Lower lobe of right lung (tissue), 2 donors: Measurements from ENCODE around the gene GCKR. TPM values are rescaled to one million over a fixed set of nuclear protein-coding genes. Genes with fewer than 3 reads are reported as not detected.
A peak's percentile ranks its signal among the peaks of the same experiment; 100 is the strongest.

Experiments
- ATAC-seq, 2 donors: fragments of 200-7000 bp; cut with Tn5 transposase; one replicate each; pipeline ENCODE4 v1.9.1; 2020 to 2022; ENCODE audit warnings: mild to moderate bottlenecking in 2 of 2, moderate library complexity in 2 of 2
- DNase-seq: peaks from one replicate; pipeline ENCODE4 v3.0.0-alpha.2; 2020
- H3K27ac ChIP-seq: fragments of 200-600 bp; one replicate; pipeline ENCODE4 v1.8.0; 2022
- H3K27me3 ChIP-seq: fragments of 200-600 bp; one replicate; pipeline ENCODE4 v1.8.0; 2022; ENCODE audit warnings: low read depth
- H3K36me3 ChIP-seq: fragments of 200-600 bp; one replicate; pipeline ENCODE4 v1.8.0; 2022; ENCODE audit warnings: mild to moderate bottlenecking
- H3K4me1 ChIP-seq: fragments of 200-600 bp; one replicate; pipeline ENCODE4 v1.8.0; 2022
- H3K4me3 ChIP-seq: fragments of 200-600 bp; one replicate; pipeline ENCODE4 v1.8.0; 2022; ENCODE audit warnings: mild to moderate bottlenecking
- H3K9me3 ChIP-seq: fragments of 200-600 bp; one replicate; pipeline ENCODE4 v1.8.0; 2022
- CTCF ChIP-seq: fragments of 200-600 bp; IDR thresholded peaks from one replicate; pipeline ENCODE4 v1.8.0; 2022; ENCODE audit warnings: antibody characterized with exemption, mild to moderate bottlenecking
- intact Hi-C: fragments of 100-400 bp; cut with DNase I; formaldehyde crosslinking; loops from one replicate; pipeline ENCODE4 v1.11.0; 2022
- total RNA-seq: library from RNA; stranded (reverse); fragmentation: NEBNext Ultra II Directional; extraction: Animal tissue kit (Norgen Biotek cat#: 25700); gene quantifications from one replicate; pipeline ENCODE4 v1.2.1, GENCODE V29; 2021
- donor health status: DM: no; HTN: yes; CAD: no; lungs with severe emphysema.

The GCKR gene
- total RNA-seq, 1 donor from 2014 or later, result 0.44 TPM

- H3K36me3 ChIP-seq, result no peaks in the 10 kb centered on the region
- H3K27me3 ChIP-seq, result no peaks in the 10 kb centered on the region
- H3K4me1 ChIP-seq, result no peaks in the 10 kb centered on the region
- DNase-seq (no peak), ATAC-seq (peak; percentile 56 to 74)
- no peak overlapping the region for H3K27ac ChIP-seq
- intact Hi-C loops, result no loop called here
- TF ChIP-seq CTCF, result no peak
- H3K4me3 ChIP-seq, result no peak overlapping the region
- H3K9me3 ChIP-seq, result no peaks in the 10 kb centered on the region
Observed at GRCh38 chr2:27509326-27509725, 12.7 kb downstream of the GCKR start.

DNA sequence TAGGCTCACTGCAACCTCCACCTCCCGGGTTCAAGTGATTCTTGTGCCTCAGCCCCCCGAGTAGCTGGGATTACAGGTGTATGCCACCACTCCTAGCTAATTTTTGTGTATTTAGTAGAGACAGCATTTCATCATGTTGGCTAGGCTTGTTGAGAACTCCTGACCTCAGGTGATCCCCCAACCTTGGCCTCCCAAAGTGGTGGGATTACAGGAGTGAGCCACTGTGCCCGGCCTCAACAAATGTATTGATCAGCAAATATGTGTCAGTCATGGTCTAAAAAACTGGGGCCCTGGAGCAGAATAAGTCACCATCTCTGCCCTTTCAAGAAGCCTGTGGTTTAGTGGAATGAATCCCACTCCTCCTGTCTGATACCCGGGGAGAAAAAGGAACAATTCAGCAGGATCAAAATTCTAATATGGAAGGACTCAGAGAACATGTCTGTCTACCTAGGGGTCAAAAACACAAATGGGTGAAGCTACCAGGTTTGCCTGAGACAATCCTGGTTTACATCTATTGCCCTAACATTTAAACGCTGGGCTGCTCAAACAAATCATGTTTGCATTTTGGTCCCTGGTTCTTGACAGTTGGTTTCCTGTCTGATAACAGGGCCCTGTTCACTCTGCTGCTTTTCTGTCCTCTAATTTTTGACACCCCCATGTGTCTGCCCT, 21.6 kb downstream of the GCKR start:
- ATAC-seq, result no peak
- no peaks in the 10 kb centered on the region for H3K4me1 ChIP-seq
- H3K9me3 ChIP-seq, result no peaks in the 10 kb centered on the region
- H3K27me3 ChIP-seq, result no peaks in the 10 kb centered on the region
- intact Hi-C loops, result no loop called here
- no peak for DNase-seq
- no peak overlapping the region for H3K27ac ChIP-seq
- H3K36me3 ChIP-seq, result no peaks in the 10 kb centered on the region
- TF ChIP-seq CTCF, result no peak
- H3K4me3 ChIP-seq, result no peak overlapping the region

DNA sequence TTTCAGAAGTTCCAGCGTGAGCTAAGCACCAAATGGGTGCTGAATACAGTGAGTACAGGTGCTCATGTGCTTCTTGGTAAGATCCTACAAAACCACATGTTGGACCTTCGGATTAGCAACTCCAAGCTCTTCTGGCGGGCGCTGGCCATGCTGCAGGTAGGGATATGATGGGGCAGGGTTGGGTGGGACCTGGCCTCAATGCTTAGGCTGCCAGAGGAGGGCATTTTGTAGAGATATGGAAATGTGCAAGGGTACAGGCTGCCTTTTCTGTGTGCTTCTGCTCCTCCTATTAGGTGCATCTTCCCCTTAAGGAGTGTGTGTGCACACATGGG, 22.1 kb downstream of the GCKR start:
- TF ChIP-seq CTCF, result no peak
- no peak for DNase-seq
- intact Hi-C loops, result no loop called here
- no peaks in the 10 kb centered on the region for H3K9me3 ChIP-seq
- no peak overlapping the region for H3K4me3 ChIP-seq
- H3K27me3 ChIP-seq, result no peaks in the 10 kb centered on the region
- no peaks in the 10 kb centered on the region for H3K36me3 ChIP-seq
- H3K4me1 ChIP-seq, result no peaks in the 10 kb centered on the region
- no peak for ATAC-seq
- H3K27ac ChIP-seq, result no peak overlapping the region

- TF ChIP-seq CTCF, result no peak
- no peak overlapping the region for H3K4me3 ChIP-seq
- H3K4me1 ChIP-seq, result no peaks in the 10 kb centered on the region
- no peaks in the 10 kb centered on the region for H3K27me3 ChIP-seq
- no peaks in the 10 kb centered on the region for H3K9me3 ChIP-seq
- no peaks in the 10 kb centered on the region for H3K36me3 ChIP-seq
- H3K27ac ChIP-seq, result no peak overlapping the region
- DNase-seq (no peak), ATAC-seq (no peak)
- intact Hi-C loops, result no loop called here
Observed at GRCh38 chr2:27520316-27520715, 23.7 kb downstream of the GCKR start.

GRCh38 chr2:27522400-27522945, 25.8 kb downstream of the GCKR start:
- no peak for ATAC-seq
- peaks cover 4% of the 10 kb centered on the region for H3K27me3 ChIP-seq
- DNase-seq, result no peak
- H3K9me3 ChIP-seq, result no peaks in the 10 kb centered on the region
- no peaks in the 10 kb centered on the region for H3K4me1 ChIP-seq
- TF ChIP-seq CTCF, result no peak
- no peaks in the 10 kb centered on the region for H3K36me3 ChIP-seq
- H3K4me3 ChIP-seq, result no peak overlapping the region
- H3K27ac ChIP-seq, result no peak overlapping the region
- intact Hi-C loops, result no loop called here
